GM06990 (cell line): ENCODE measurements around the gene DNAL1.

ENCODE experiments used
- DNase-seq: peaks from one replicate; pipeline ENCODE4 v3.0.0-alpha.2; 2011; ENCODE audit not compliant: insufficient read length; ENCODE audit errors: extremely low read depth
- H3K27me3 ChIP-seq: replicated peaks from 2 replicates; pipeline ENCODE4 v1.6.0; 2011; ENCODE audit warnings: low read length; ENCODE audit not compliant: control insufficient read depth, insufficient read depth
- H3K36me3 ChIP-seq: 2 replicates; pipeline ENCODE4 v1.5.1; 2011; ENCODE audit warnings: low read length; ENCODE audit not compliant: control insufficient read depth, insufficient read depth
- H3K4me3 ChIP-seq: replicated peaks from 2 replicates; pipeline ENCODE4 v1.5.1; 2011; ENCODE audit warnings: low read depth, mild to moderate bottlenecking, control low read depth, low read length
- TF ChIP-seq, protein P1 (sequence below): IDR thresholded peaks from 2 replicates; pipeline ENCODE4 v1.5.1; 2011; ENCODE audit warnings: low read length, control low read depth, mild to moderate bottlenecking, inconsistent platforms; ENCODE audit not compliant: insufficient read depth, poor library complexity, severe bottlenecking

Gene DNAL1

GRCh38 chr14:73723797-73724661 is 79.2 kb downstream of the DNAL1 start:
- Histone ChIP-seq H3K27me3 (no peaks in the 10 kb centered on the region), H3K4me3 (no peak overlapping the region), H3K36me3 (peaks cover 63% of the 10 kb centered on the region)
- TF ChIP-seq, protein P1, sequence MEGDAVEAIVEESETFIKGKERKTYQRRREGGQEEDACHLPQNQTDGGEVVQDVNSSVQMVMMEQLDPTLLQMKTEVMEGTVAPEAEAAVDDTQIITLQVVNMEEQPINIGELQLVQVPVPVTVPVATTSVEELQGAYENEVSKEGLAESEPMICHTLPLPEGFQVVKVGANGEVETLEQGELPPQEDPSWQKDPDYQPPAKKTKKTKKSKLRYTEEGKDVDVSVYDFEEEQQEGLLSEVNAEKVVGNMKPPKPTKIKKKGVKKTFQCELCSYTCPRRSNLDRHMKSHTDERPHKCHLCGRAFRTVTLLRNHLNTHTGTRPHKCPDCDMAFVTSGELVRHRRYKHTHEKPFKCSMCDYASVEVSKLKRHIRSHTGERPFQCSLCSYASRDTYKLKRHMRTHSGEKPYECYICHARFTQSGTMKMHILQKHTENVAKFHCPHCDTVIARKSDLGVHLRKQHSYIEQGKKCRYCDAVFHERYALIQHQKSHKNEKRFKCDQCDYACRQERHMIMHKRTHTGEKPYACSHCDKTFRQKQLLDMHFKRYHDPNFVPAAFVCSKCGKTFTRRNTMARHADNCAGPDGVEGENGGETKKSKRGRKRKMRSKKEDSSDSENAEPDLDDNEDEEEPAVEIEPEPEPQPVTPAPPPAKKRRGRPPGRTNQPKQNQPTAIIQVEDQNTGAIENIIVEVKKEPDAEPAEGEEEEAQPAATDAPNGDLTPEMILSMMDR, result no peak
- DNase-seq, result no peak

GRCh38 chr14:73724696-73725095 is 79.9 kb downstream of the DNAL1 start:
- H3K4me3 ChIP-seq, result no peak overlapping the region
- DNase-seq, result no peak
- H3K36me3 ChIP-seq, result peaks cover 61% of the 10 kb centered on the region
- no peaks in the 10 kb centered on the region for H3K27me3 ChIP-seq
- TF ChIP-seq, protein P1, result no peak

- H3K4me3 ChIP-seq, result no peak overlapping the region
- peaks cover 62% of the 10 kb centered on the region for H3K36me3 ChIP-seq
- H3K27me3 ChIP-seq, result no peaks in the 10 kb centered on the region
Measured at GRCh38 chr14:73725116-73726024, 80.6 kb downstream of the DNAL1 start.

DNA sequence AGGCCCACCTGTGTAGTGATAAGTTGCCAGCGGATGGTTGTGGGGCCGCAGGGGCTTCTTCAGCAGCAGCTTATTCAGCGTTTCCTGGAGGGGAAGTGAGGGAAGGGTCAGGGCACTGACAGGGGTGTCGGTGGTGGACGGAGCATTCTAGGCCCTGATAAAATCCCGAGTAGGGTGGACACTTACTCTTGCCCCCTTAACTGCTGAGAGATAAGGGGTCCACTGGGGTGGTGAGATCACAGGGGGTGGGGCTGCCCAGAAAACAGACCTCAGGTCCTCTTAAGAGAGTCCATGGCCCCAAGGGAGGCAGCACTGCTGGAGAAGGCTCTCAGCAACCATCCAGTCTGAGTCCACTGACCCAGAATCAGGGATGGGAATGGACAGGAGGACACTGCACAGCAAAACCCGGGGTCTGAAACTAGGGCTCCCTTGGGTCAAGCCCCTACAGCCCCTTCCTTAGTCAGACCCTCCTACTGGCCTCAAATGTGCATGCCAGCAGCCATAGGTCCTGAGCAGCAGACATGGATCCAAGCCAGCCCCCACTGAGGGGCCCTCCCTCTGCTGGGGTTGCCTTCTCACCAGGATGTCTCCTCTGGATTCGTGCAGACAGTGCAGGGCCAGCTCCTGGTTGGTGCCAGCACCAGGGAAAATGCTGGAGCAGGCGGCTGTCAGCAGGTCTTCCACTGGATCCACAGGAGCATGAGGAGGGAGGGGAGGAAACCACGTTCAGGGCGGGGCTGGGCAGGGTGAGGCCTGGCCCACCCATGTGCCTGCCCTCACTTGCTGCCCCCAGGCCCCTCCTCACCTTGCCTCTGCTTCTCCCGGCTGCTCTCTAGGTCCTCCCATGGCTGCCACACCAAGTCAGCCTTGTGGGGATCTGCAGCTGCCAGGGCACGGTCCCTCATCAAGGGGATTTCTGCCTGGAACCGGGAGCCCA is 81.5 kb downstream of the DNAL1 start:
- no peak for DNase-seq
- Histone ChIP-seq H3K27me3 (no peaks in the 10 kb centered on the region), H3K36me3 (peaks cover 62% of the 10 kb centered on the region), H3K4me3 (no peak overlapping the region)
- TF ChIP-seq, protein P1, result no peak

More at GRCh38 chr14:73725116-73726024, 80.6 kb downstream of the DNAL1 start:
- DNase-seq, result no peak
- TF ChIP-seq, protein P1, result no peak

- no peaks in the 10 kb centered on the region for H3K27me3 ChIP-seq
- H3K4me3 ChIP-seq, result no peak overlapping the region
- H3K36me3 ChIP-seq, result peaks cover 60% of the 10 kb centered on the region
- no peak for DNase-seq
- TF ChIP-seq, protein P1, result no peak
Measured at GRCh38 chr14:73727166-73727565, 82.4 kb downstream of the DNAL1 start.
